Nucleus accumbens (tissue), 56 donors: Measurements from ENCODE around the gene PDCD6IP.
A peak's percentile ranks its signal among the peaks of the same experiment; 100 is the strongest.
"Not testable (repeated sequence)": the region's sequence is repeated elsewhere in the genome, so short reads cannot be mapped to it uniquely, and the experiment has no call there.

Experiments
- DNase-seq, 56 donors: peaks; one replicate each; lab custom pipeline; 2025; lab: John Stamatoyannopoulos, UW

Gene PDCD6IP

GRCh38 chr3:33798418-33799201 lies at the start of gene PDCD6IP:
TSS of gene PDCD6IP (plus strand) at chr3:33798630. CDS start at chr3:33798729, 99 bp downstream.
- peak; percentile 49 to 93 (median 86) for DNase-seq

DNA sequence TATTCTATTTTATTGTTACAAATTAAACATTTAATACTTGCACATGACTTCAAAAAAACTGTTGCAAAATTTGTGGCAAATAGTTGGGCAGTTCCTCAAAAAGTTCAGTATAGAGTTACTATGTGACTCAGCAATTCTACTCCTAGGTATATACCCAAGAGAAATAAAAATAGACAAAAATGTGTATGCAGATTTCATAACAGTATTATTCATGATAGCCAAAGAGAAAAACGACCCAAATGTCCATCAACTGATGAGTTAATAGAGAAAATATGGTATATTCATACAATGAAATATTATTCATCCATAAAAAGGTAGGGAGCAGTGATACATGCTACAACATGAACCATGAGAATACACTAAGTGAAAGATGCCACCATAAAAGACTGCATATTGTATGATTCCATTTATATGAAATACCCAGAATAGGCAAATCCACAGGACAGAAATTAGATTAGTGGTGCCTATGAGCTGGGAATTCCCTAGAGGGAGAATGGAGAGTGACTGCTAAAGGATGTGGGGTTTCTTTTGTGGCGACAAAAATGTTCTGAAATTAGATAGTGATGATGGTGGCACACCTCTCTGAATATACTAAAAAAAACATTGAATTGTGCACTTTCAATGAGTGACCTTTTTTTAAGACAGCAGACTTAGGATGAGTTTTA lies 48.8 kb upstream of the PDCD6IP start:
- DNase-seq: no peak

DNA sequence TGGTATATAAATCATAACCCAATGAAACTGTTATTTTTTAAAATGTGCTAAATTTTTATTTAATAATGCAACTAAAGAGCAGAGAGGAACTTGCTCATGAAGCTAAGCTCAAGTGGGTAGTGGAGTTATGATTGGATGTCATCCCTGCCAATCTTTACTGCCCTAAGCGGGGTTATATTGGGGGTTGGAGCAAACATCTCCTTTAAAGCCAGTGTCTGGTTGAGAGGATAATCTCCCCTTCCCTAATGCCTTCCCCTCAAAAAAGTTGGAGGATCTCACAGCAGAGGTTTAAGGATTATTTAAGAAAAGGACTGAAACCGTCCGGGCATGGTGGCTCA lies 48.2 kb upstream of the PDCD6IP start:
- DNase-seq: no peak

- DNase-seq: no peak
These were observed 47.1 kb upstream of the PDCD6IP start for GRCh38 chr3:33751336-33751735.

DNA sequence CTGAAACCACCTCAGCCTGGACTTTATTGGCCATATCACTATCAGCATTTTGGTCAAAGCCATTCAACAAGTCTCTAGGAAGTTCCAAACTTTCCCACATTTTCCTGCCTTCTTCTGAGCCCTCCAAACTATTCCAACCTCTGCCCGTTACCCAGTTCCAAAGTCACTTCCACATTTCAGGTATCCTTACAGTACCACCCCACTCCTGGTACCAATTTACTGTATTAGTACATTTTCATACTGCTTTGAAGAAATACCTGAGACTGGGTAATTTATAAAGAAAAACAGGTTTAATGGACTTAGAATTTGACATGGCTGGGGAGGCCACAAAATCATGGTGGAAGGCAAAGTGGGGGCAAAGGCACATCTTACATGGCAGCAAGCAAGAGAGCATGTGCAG lies 44.0 kb upstream of the PDCD6IP start:
- not testable (repeated sequence) for DNase-seq

- DNase-seq: no peak
These were observed 40.1 kb upstream of the PDCD6IP start for GRCh38 chr3:33758281-33758680.

GRCh38 chr3:33758864-33759263 lies 39.6 kb upstream of the PDCD6IP start:
- DNase-seq: no peak

GRCh38 chr3:33768578-33769330 lies 29.7 kb upstream of the PDCD6IP start:
- no peak for DNase-seq

GRCh38 chr3:33773637-33774036 lies 24.8 kb upstream of the PDCD6IP start:
- DNase-seq: no peak

DNA sequence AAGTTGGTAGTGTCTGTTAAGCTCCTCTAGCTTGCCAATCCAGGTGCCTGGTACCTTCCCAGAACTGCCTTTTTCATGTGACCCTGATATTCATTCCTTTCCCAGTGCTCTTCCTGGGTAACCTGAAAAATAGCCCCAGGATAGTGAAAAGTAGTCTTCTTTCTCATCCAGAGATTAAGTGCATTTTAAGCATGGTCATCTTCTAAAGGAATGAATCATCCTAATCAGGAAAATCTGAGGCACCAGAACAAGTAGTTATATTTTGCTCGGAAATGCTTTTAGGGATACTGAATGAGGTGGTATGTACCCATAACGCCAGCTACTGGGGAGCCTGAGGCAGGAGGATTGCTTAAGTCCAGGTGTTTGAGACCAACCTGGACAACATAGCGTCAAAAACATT lies 23.1 kb upstream of the PDCD6IP start:
- DNase-seq: no peak

DNA sequence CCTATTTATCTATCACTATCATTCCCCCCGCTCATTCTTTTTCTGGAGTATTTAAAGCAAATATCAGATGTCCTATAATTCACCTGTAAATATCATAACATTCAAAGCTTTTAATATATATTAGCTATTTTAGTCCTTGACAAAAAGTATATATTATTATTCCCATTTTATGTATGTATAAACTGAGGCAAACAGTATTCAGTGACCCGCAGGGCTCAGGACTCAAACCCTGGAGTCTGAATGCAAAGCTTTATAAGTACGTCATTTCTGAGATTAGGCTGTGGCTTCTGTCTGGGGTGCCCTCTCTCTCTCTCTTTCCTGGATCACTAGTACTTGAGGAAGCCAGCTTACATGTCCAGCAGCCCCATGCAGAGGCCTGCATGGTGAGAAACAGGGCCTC lies 20.4 kb upstream of the PDCD6IP start:
- no peak for DNase-seq

DNA sequence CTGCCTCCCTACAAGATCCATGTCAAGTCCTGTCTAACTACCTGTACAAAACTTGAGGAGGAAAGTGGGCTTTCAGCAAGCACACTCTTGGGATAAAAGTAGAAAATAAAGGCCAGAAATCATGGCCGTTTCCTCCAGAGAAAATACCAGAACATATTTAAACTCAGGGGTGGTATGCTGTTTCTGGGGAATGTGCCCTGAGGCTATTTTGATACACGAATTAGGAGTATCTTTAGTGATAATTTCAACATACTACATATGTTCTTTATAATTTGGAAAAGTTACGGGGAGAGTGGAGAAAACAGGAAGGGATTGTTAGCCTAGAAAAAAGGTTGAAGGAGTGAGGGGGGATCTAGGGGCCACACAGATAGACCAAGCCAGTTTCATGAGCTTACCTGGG lies 18.7 kb upstream of the PDCD6IP start:
- DNase-seq: no peak

DNA sequence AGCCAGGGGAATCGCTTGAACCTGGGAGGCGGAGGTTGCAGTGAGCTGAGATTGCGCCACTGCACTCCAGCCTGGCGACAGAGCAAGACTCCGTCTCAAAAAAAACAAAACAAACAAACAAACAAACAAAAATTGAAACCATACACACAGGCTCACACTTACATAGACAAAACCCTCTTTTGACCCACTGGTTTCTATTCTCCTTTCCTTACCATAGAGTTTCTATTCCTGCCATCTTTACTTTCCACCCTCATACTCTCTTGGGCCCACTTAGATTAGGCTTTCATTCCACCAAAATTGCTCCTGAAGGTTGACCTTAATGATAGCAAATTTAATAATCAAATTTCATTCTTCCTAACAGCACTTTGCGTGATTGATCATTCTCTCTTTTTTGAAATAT lies 17.0 kb upstream of the PDCD6IP start:
- not testable (repeated sequence) for DNase-seq

DNA sequence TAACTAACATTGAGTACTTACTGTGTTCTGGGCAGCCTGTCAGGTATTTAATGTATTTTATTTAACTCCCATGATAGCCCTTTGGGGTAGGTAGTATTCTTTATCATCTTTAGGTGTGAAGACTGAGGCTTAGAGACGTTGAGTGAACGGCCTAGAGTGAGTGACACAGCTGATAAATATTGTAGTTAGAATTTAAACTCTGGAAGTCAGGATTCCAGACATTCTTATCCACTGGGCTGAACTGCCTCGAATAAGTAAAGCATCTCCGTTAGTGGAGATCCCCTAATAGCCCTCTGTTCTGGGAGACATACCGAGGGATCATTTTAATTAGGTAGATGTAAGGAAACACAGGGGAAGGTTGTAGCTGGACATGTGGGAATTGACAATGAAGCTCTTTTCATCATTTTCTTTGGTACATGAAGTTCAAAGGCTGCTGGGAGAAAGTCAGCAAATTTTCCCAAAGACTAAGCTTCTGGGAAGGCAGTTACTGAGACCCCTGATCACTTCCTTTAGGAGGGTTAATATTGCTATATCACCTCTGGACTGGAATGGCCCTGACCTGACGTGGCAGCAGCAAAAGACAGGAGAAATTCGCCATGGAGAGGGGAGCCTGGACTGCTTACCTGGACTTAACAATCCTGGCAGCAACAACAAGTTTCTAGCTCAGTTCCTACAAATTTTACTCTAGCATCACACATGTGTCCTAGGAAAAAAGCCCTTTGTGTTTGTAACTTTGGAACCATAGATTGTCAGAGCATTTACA lies 11.7 kb upstream of the PDCD6IP start:
- no peak for DNase-seq

GRCh38 chr3:33787328-33788009 lies 11.0 kb upstream of the PDCD6IP start:
- peak in 44 of 56 donors; percentile 1 to 76 (median 20) for DNase-seq

GRCh38 chr3:33789183-33789954 lies 9.1 kb upstream of the PDCD6IP start:
- no peak for DNase-seq

DNA sequence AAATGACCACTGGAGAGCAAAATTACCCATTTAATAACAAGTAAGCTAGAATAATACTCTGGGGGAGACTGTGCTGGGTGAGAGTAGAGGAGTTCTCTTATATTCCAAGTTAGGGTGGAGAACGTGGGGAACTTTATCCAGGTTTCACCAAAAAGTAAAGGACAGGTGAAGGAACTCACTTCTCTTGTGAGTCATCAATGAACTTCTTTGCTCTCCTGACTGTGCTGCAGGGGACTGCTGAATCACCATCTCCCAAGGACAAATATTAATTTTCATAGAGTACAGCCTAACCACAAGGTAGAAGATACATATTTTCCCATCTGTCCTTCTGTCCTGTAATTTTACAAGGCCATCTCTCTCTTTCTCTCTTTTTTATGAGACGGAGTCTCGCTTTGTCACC lies 8.3 kb upstream of the PDCD6IP start:
- DNase-seq: no peak

GRCh38 chr3:33791477-33792166 lies 6.8 kb upstream of the PDCD6IP start:
- DNase-seq: no peak
